ENCODE data around the gene STH. TPM values are rescaled to one million over a fixed set of nuclear protein-coding genes. Genes with fewer than 3 reads are reported as not detected.

STH gene
- total RNA-seq, 1 experiment from 2014 or later = not detected

- H3K9me3 ChIP-seq = no peaks in the 10 kb centered on the region
- H3K27ac Mint-ChIP-seq (ENCODE audit: unreplicated experiment) = no peak overlapping the region
- no peaks in the 10 kb centered on the region for H3K27me3 Mint-ChIP-seq (ENCODE audit: insufficient read depth, unreplicated experiment)
- ChIA-PET POLR2A (no interaction called here), CTCF (no interaction called here)
- DNase-seq = no peak
- H3K4me1 ChIP-seq = no peaks in the 10 kb centered on the region
- no peak overlapping the region for H3K4me3 ChIP-seq (ENCODE audit: low read depth, low read length)
- no peak for TF ChIP-seq CTCF (IDR thresholded peaks at IDR 0.05; ENCODE audit: insufficient read depth in 1 of 2, low read depth in 1 of 2, low read length in 1 of 2, severe bottlenecking in 1 of 2, unreplicated experiment in 1 of 2)
- no peaks in the 10 kb centered on the region for H3K27me3 ChIP-seq (replicated peaks; ENCODE audit: control insufficient read depth, insufficient read depth, low read length)
- no TSS peak for BruUV-seq (replicated peaks)
- H3K4me3 Mint-ChIP-seq (ENCODE audit: unreplicated experiment) = no peak overlapping the region
- H3K36me3 Mint-ChIP-seq (ENCODE audit: insufficient read depth, unreplicated experiment) = no peaks in the 10 kb centered on the region
- no peaks in the 10 kb centered on the region for H3K9me3 Mint-ChIP-seq (ENCODE audit: unreplicated experiment)
- intact Hi-C loops (cut with micrococcal nuclease; ENCODE audit: unreplicated experiment) = loop anchor here (10.0 kb wide), 1 partner anchor 265 kb away; no protein-coding TSS in a partner anchor
- H3K4me1 Mint-ChIP-seq (ENCODE audit: low read depth, unreplicated experiment) = peaks cover 6% of the 10 kb centered on the region
- no peaks in the 10 kb centered on the region for H3K36me3 ChIP-seq (ENCODE audit: control insufficient read depth, insufficient read depth, low read length)
Measured at GRCh38 chr17:45999900-46000290, 845 bp downstream of the STH start.

GRCh38 chr17:46000292-46000691 is 1.2 kb downstream of the STH start:
- DNase-seq = no peak
- H3K4me1 ChIP-seq = no peaks in the 10 kb centered on the region
- H3K27me3 ChIP-seq (replicated peaks; ENCODE audit: control insufficient read depth, insufficient read depth, low read length) = no peaks in the 10 kb centered on the region
- H3K4me1 Mint-ChIP-seq (ENCODE audit: low read depth, unreplicated experiment) = peaks cover 6% of the 10 kb centered on the region
- H3K36me3 Mint-ChIP-seq (ENCODE audit: insufficient read depth, unreplicated experiment) = no peaks in the 10 kb centered on the region
- ChIA-PET CTCF (no interaction called here), POLR2A (no interaction called here)
- no peaks in the 10 kb centered on the region for H3K9me3 Mint-ChIP-seq (ENCODE audit: unreplicated experiment)
- BruUV-seq (replicated peaks) = no TSS peak
- no peaks in the 10 kb centered on the region for H3K27me3 Mint-ChIP-seq (ENCODE audit: insufficient read depth, unreplicated experiment)
- no peak for TF ChIP-seq CTCF (IDR thresholded peaks at IDR 0.05; ENCODE audit: insufficient read depth in 1 of 2, low read depth in 1 of 2, low read length in 1 of 2, severe bottlenecking in 1 of 2, unreplicated experiment in 1 of 2)
- intact Hi-C loops (cut with micrococcal nuclease; ENCODE audit: unreplicated experiment) = loop anchor here (10.0 kb wide), 1 partner anchor 265 kb away; no protein-coding TSS in a partner anchor
- H3K9me3 ChIP-seq = no peaks in the 10 kb centered on the region
- H3K36me3 ChIP-seq (ENCODE audit: control insufficient read depth, insufficient read depth, low read length) = no peaks in the 10 kb centered on the region
- no peak overlapping the region for H3K4me3 ChIP-seq (ENCODE audit: low read depth, low read length)
- H3K4me3 Mint-ChIP-seq (ENCODE audit: unreplicated experiment) = no peak overlapping the region
- H3K27ac Mint-ChIP-seq (ENCODE audit: unreplicated experiment) = no peak overlapping the region

- no peak overlapping the region for H3K4me3 Mint-ChIP-seq (ENCODE audit: unreplicated experiment)
- no peak for DNase-seq
- intact Hi-C loops (cut with micrococcal nuclease; ENCODE audit: unreplicated experiment) = loop anchor here (10.0 kb wide), 1 partner anchor 264 kb away; no protein-coding TSS in a partner anchor
- Histone ChIP-seq H3K9me3 (no peaks in the 10 kb centered on the region), H3K27me3 (replicated peaks; ENCODE audit: control insufficient read depth, insufficient read depth, low read length) (no peaks in the 10 kb centered on the region), H3K4me3 (ENCODE audit: low read depth, low read length) (no peak overlapping the region), H3K4me1 (no peaks in the 10 kb centered on the region), H3K36me3 (ENCODE audit: control insufficient read depth, insufficient read depth, low read length) (no peaks in the 10 kb centered on the region)
- no peaks in the 10 kb centered on the region for H3K36me3 Mint-ChIP-seq (ENCODE audit: insufficient read depth, unreplicated experiment)
- TF ChIP-seq CTCF (IDR thresholded peaks at IDR 0.05; ENCODE audit: insufficient read depth in 1 of 2, low read depth in 1 of 2, low read length in 1 of 2, severe bottlenecking in 1 of 2, unreplicated experiment in 1 of 2) = no peak
- POLR2A ChIA-PET = no interaction called here
- CTCF ChIA-PET = interaction anchor here (1.1 kb wide), 1 partner anchor 186 kb away, joined by 4 read pairs; no protein-coding TSS in a partner anchor
- no peaks in the 10 kb centered on the region for H3K27me3 Mint-ChIP-seq (ENCODE audit: insufficient read depth, unreplicated experiment)
- no peak overlapping the region for H3K27ac Mint-ChIP-seq (ENCODE audit: unreplicated experiment)
- H3K9me3 Mint-ChIP-seq (ENCODE audit: unreplicated experiment) = no peaks in the 10 kb centered on the region
- BruUV-seq (replicated peaks) = no TSS peak
- peaks cover 6% of the 10 kb centered on the region for H3K4me1 Mint-ChIP-seq (ENCODE audit: low read depth, unreplicated experiment)
Measured at GRCh38 chr17:46000757-46001156, 1.7 kb downstream of the STH start.

Measured in Caco-2 (cell line).